Measurements from ENCODE around the gene MYPOP.

The MYPOP gene

DNA sequence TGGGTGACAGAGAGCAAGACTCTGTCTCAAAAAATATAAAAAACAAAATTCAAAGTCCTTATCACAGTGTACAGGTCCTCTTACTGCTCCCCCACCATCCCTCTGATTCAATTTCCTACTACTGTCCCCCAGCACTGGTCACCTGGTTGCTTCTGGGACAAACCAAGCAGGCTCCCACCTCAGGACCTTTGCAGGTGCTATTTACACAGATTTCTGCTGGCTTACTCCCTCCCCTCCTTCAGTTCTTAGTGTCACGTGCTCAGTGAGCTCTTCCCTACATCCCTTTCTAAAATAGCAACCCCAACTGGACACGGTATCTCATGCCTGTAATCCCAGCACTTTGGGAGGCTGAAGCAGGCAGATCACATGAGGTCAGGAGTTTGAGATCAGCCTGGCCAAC lies 22.4 kb downstream of the MYPOP start:
- Histone ChIP-seq H3K79me2 (ENCODE audit: insufficient read depth, low read length) (peaks cover 18% of the 10 kb centered on the region), H3K4me2 (ENCODE audit: insufficient read depth, low read length) (no peak overlapping the region), H3K9me3 (ENCODE audit: insufficient read depth, low read length, severe bottlenecking) (no peaks in the 10 kb centered on the region), H3K27ac (ENCODE audit: low read length) (no peak overlapping the region), H3K9ac (ENCODE audit: low read depth, low read length) (no peak overlapping the region), H3K4me3 (ENCODE audit: low read depth in 1 of 2, low read length in 2 of 2) (no peak overlapping the region), H3K4me1 (ENCODE audit: insufficient read depth, low read length) (peaks cover 21% of the 10 kb centered on the region), H3K36me3 (ENCODE audit: insufficient read depth, low read length) (peaks cover 25% of the 10 kb centered on the region), H3K27me3 (ENCODE audit: insufficient read depth, low read length, poor library complexity) (peaks cover 5% of the 10 kb centered on the region), H2AFZ (ENCODE audit: low read depth, low read length) (no peak overlapping the region), H4K20me1 (ENCODE audit: insufficient read depth, low read length) (peaks cover 38% of the 10 kb centered on the region)
- ATAC-seq (ENCODE audit: insufficient read depth, low read depth), result no peak
- no peak for DNase-seq
- TF ChIP-seq EZH2 (IDR thresholded peaks at IDR 0.05; ENCODE audit: borderline replicate concordance, low read depth, low read length, severe bottlenecking), result no peak
- TF ChIP-seq, protein P1, sequence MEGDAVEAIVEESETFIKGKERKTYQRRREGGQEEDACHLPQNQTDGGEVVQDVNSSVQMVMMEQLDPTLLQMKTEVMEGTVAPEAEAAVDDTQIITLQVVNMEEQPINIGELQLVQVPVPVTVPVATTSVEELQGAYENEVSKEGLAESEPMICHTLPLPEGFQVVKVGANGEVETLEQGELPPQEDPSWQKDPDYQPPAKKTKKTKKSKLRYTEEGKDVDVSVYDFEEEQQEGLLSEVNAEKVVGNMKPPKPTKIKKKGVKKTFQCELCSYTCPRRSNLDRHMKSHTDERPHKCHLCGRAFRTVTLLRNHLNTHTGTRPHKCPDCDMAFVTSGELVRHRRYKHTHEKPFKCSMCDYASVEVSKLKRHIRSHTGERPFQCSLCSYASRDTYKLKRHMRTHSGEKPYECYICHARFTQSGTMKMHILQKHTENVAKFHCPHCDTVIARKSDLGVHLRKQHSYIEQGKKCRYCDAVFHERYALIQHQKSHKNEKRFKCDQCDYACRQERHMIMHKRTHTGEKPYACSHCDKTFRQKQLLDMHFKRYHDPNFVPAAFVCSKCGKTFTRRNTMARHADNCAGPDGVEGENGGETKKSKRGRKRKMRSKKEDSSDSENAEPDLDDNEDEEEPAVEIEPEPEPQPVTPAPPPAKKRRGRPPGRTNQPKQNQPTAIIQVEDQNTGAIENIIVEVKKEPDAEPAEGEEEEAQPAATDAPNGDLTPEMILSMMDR (IDR thresholded peaks at IDR 0.05; ENCODE audit: borderline replicate concordance, extremely low read depth, low read length, poor library complexity, severe bottlenecking), result no peak

DNA sequence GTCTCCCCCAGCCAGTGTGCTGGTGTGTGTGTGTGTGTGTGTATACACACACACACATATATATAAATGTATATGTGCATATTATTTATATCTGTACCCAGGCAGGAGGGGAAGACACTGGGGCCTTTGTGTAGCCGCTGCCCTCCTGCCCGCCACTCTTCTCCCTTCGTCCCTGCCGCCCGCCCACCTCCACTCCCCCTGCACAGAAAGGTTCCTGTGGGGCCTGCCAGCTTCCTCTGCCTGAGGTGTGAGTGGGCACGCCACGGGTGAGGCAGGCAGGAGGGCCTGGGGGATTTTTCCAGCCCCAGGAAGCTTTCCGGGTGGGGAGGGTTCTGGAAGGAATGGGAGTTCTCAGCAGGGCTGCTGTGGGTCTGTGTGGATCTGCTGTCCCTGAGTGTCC lies 23.4 kb downstream of the MYPOP start:
- Histone ChIP-seq H3K27me3 (ENCODE audit: insufficient read depth, low read length, poor library complexity) (peaks cover 5% of the 10 kb centered on the region), H3K36me3 (ENCODE audit: insufficient read depth, low read length) (peaks cover 16% of the 10 kb centered on the region), H2AFZ (ENCODE audit: low read depth, low read length) (no peak overlapping the region), H3K9me3 (ENCODE audit: insufficient read depth, low read length, severe bottlenecking) (no peaks in the 10 kb centered on the region), H3K4me2 (ENCODE audit: insufficient read depth, low read length) (no peak overlapping the region), H3K9ac (ENCODE audit: low read depth, low read length) (no peak overlapping the region), H3K79me2 (ENCODE audit: insufficient read depth, low read length) (peaks cover 9% of the 10 kb centered on the region), H4K20me1 (ENCODE audit: insufficient read depth, low read length) (peaks cover 29% of the 10 kb centered on the region), H3K4me3 (ENCODE audit: low read depth in 1 of 2, low read length in 2 of 2) (no peak overlapping the region), H3K27ac (ENCODE audit: low read length) (no peak overlapping the region), H3K4me1 (ENCODE audit: insufficient read depth, low read length) (peaks cover 12% of the 10 kb centered on the region)
- ATAC-seq (ENCODE audit: insufficient read depth, low read depth), result no peak
- no peak for TF ChIP-seq EZH2 (IDR thresholded peaks at IDR 0.05; ENCODE audit: borderline replicate concordance, low read depth, low read length, severe bottlenecking)
- TF ChIP-seq, protein P1 (IDR thresholded peaks at IDR 0.05; ENCODE audit: borderline replicate concordance, extremely low read depth, low read length, poor library complexity, severe bottlenecking), result no peak
- no peak for DNase-seq

GRCh38 chr19:45878043-45878794 lies 24.2 kb downstream of the MYPOP start:
- DNase-seq (no peak), ATAC-seq (ENCODE audit: insufficient read depth, low read depth) (no peak)
- peaks cover 22% of the 10 kb centered on the region for H4K20me1 ChIP-seq (ENCODE audit: insufficient read depth, low read length)
- peaks cover 10% of the 10 kb centered on the region; the same call in 1 of the 2 replicates for H3K36me3 ChIP-seq (ENCODE audit: insufficient read depth, low read length)
- H3K9ac ChIP-seq (ENCODE audit: low read depth, low read length), result no peak overlapping the region
- no peak for TF ChIP-seq EZH2 (IDR thresholded peaks at IDR 0.05; ENCODE audit: borderline replicate concordance, low read depth, low read length, severe bottlenecking)
- TF ChIP-seq, protein P1 (IDR thresholded peaks at IDR 0.05; ENCODE audit: borderline replicate concordance, extremely low read depth, low read length, poor library complexity, severe bottlenecking), result no peak
- no peak overlapping the region for H3K27ac ChIP-seq (ENCODE audit: low read length)
- peaks cover 5% of the 10 kb centered on the region; the same call in 1 of the 2 replicates for H3K4me1 ChIP-seq (ENCODE audit: insufficient read depth, low read length)
- H3K27me3 ChIP-seq (ENCODE audit: insufficient read depth, low read length, poor library complexity), result peaks cover 5% of the 10 kb centered on the region
- no peak overlapping the region for H3K4me3 ChIP-seq (ENCODE audit: low read depth in 1 of 2, low read length in 2 of 2)
- H3K79me2 ChIP-seq (ENCODE audit: insufficient read depth, low read length), result peaks cover 3% of the 10 kb centered on the region
- no peak overlapping the region for H3K4me2 ChIP-seq (ENCODE audit: insufficient read depth, low read length)
- H2AFZ ChIP-seq (ENCODE audit: low read depth, low read length), result no peak overlapping the region
- H3K9me3 ChIP-seq (ENCODE audit: insufficient read depth, low read length, severe bottlenecking), result no peaks in the 10 kb centered on the region

Measured in DND-41 (cell line).